HCT116 (cell line): ENCODE results near the gene L3HYPDH. TPM values are rescaled to one million over a fixed set of nuclear protein-coding genes. Genes with fewer than 3 reads are reported as not detected.
A peak's percentile ranks its signal among the peaks of the same experiment; 100 is the strongest.

ENCODE experiments used
- ATAC-seq: fragments of 200-7000 bp; cut with Tn5 transposase; 2 replicates; pipeline ENCODE4 v1.9.1; 2020; ENCODE audit warnings: mild to moderate bottlenecking, moderate library complexity
- BruUV-seq: library from RNA; stranded (reverse); fragments of 400-500 nt; replicated peaks from 2 replicates; lab custom pipeline; 2021; lab: Mats Ljungman, UMichigan
- CTCF ChIA-PET: fragments of 300-600 bp; sonication (Branson Sonifier 250); formaldehyde crosslinking; loops from one replicate; lab custom pipeline; 2021; ENCODE audit warnings: antibody characterized with exemption; lab: Charles Lee
- POLR2A ChIA-PET: fragments of 300-600, 350-600 bp; sonication (Branson Sonifier 250); formaldehyde crosslinking; loops from one replicate; lab custom pipeline; 2021; ENCODE audit warnings: antibody characterized with exemption; lab: Charles Lee
- RAD21 ChIA-PET, 2 experiments: fragments of 300-600 bp; sonication (Branson Sonifier 250); formaldehyde crosslinking; loops; one replicate each; lab custom pipeline; 2023; ENCODE audit warnings: low total read pairs in 2 of 2; ENCODE audit not compliant: uncharacterized antibody in 2 of 2, unreplicated experiment in 2 of 2, low non-redundant PET in 1 of 2; lab: Charles Lee
- DNase-seq: peaks from one replicate; pipeline ENCODE4 v3.0.0-alpha.2; 2010; ENCODE audit warnings: low read depth, low spot score
- H2AFZ ChIP-seq: fragments of 200-600 bp; shearing (Covaris generic), sonication (generic); 2 replicates; pipeline ENCODE4 v1.6.1; 2017; ENCODE audit warnings: low read depth, mixed run types, mixed read lengths, antibody characterized with exemption, low read length; ENCODE audit not compliant: poor library complexity, severe bottlenecking
- H3K27ac ChIP-seq: 2 replicates; pipeline ENCODE4 v1.5.1; 2012; ENCODE audit warnings: low read depth, low read length
- H3K27me3 ChIP-seq: fragments of 200-600 bp; sonication (generic); 2 replicates; pipeline ENCODE4 v1.6.1; 2016; ENCODE audit warnings: mixed run types, low read length, mixed read lengths; ENCODE audit not compliant: insufficient read depth
- H3K36me3 ChIP-seq, 2 experiments: fragments of 200-500 bp in 1 of 2; fragments of 200-600 bp in 1 of 2; sonication (Bioruptor generic) in 1 of 2; sonication (generic) in 1 of 2; 2 replicates each; pipeline versions ENCODE4 v1.5.1 to v1.6.1; 2014 to 2016; ENCODE audit warnings: low read length in 2 of 2, inconsistent platforms in 1 of 2, mixed read lengths in 1 of 2, mixed run types in 1 of 2; ENCODE audit not compliant: insufficient read depth in 2 of 2, control insufficient read depth in 1 of 2
- H3K4me1 ChIP-seq, 2 experiments: fragments of 200-600 bp in 1 of 2; sonication (generic) in 1 of 2; 2 replicates each; pipeline versions ENCODE4 v1.5.1 to v1.6.1; 2012 to 2017; ENCODE audit warnings: low read length in 2 of 2, inconsistent platforms in 1 of 2, mild to moderate bottlenecking in 1 of 2, mixed read lengths in 1 of 2, mixed run types in 1 of 2, moderate library complexity in 1 of 2; ENCODE audit not compliant: insufficient read depth in 2 of 2, control insufficient read depth in 1 of 2
- H3K4me2 ChIP-seq: fragments of 200-600 bp; sonication (generic); 2 replicates; pipeline ENCODE4 v1.6.1; 2017; ENCODE audit warnings: mixed run types, low read length, mixed read lengths
- H3K4me3 ChIP-seq, 2 experiments: fragments of 200-600 bp in 1 of 2; sonication (generic) in 1 of 2; replicated peaks in 1 of 2; 2 replicates each; pipeline ENCODE4 v1.5.1; 2011 to 2016; ENCODE audit warnings: low read length in 2 of 2, control low read depth in 1 of 2, low read depth in 1 of 2, mild to moderate bottlenecking in 1 of 2, mixed read lengths in 1 of 2, mixed run types in 1 of 2
- H3K79me2 ChIP-seq: fragments of 200-600 bp; sonication (generic); 2 replicates; pipeline ENCODE4 v1.6.1; 2017; ENCODE audit warnings: mild to moderate bottlenecking, mixed run types, low read length, moderate library complexity, mixed read lengths; ENCODE audit not compliant: insufficient read depth
- H3K9ac ChIP-seq: fragments of 200-600 bp; sonication (generic); 2 replicates; pipeline ENCODE4 v1.6.1; 2016; ENCODE audit warnings: low read length, mixed read lengths
- H3K9me2 ChIP-seq: fragments of 200-600 bp; sonication (generic), shearing (Covaris generic); 2 replicates; pipeline ENCODE4 v1.6.1; 2017; ENCODE audit warnings: mixed run types, mild to moderate bottlenecking, moderate library complexity; ENCODE audit not compliant: insufficient read depth
- H3K9me3 ChIP-seq, 2 experiments: fragments of 200-500 bp in 1 of 2; fragments of 200-600 bp in 1 of 2; sonication (Bioruptor generic) in 1 of 2; sonication (generic) in 1 of 2; 2 replicates each; pipeline ENCODE4 v1.6.1; 2014 to 2017; ENCODE audit warnings: low read length in 2 of 2, mixed read lengths in 2 of 2, inconsistent platforms in 1 of 2, low read depth in 1 of 2, mild to moderate bottlenecking in 1 of 2, mixed run types in 1 of 2, moderate library complexity in 1 of 2; ENCODE audit not compliant: control insufficient read depth in 1 of 2, insufficient read depth in 1 of 2
- H4K20me1 ChIP-seq: fragments of 200-600 bp; sonication (generic), shearing (Covaris generic); 2 replicates; pipeline ENCODE4 v1.6.1; 2017; ENCODE audit warnings: mixed run types, mild to moderate bottlenecking, moderate library complexity; ENCODE audit not compliant: insufficient read depth
- CBX3 ChIP-seq: IDR thresholded peaks from 2 replicates; pipeline ENCODE4 v1.6.1; 2012; ENCODE audit warnings: low read depth
- ELF1 ChIP-seq: IDR thresholded peaks from 2 replicates; pipeline ENCODE4 v1.6.1; 2012; ENCODE audit warnings: low read depth, borderline replicate concordance
- EZH2 ChIP-seq: fragments of 200-600 bp; sonication (generic); IDR thresholded peaks from 2 replicates; pipeline ENCODE4 v1.6.1; 2017; ENCODE audit warnings: antibody characterized with exemption, mixed run types
- EZH2phosphoT487 ChIP-seq: fragments of 200-600 bp; IDR thresholded peaks from 2 replicates; pipeline ENCODE4 v1.6.1; 2018; ENCODE audit warnings: antibody characterized with exemption, borderline replicate concordance
- POLR2A ChIP-seq: IDR thresholded peaks from 2 replicates; pipeline ENCODE4 v1.7.0; 2011; ENCODE audit warnings: borderline replicate concordance; ENCODE audit not compliant: insufficient read depth, insufficient read length; ENCODE audit errors: extremely low read depth
- POLR2AphosphoS5 ChIP-seq: IDR thresholded peaks from 2 replicates; pipeline ENCODE4 v1.6.1; 2011; ENCODE audit warnings: mild to moderate bottlenecking, low read depth, low read length, moderate library complexity
- SIN3A ChIP-seq: IDR thresholded peaks from 2 replicates; pipeline ENCODE4 v1.6.1; 2012; ENCODE audit warnings: low read depth
- SP1 ChIP-seq: IDR thresholded peaks from 2 replicates; pipeline ENCODE4 v1.6.1; 2012; ENCODE audit warnings: low read depth
- SRF ChIP-seq: IDR thresholded peaks from 2 replicates; pipeline ENCODE4 v1.6.1; 2012; ENCODE audit warnings: low read depth
- TCF7L2 ChIP-seq: IDR thresholded peaks from 2 replicates; pipeline ENCODE4 v1.7.0; 2011; ENCODE audit warnings: borderline replicate concordance, inconsistent platforms; ENCODE audit not compliant: insufficient read depth, insufficient read length; ENCODE audit errors: extremely low read depth
- YY1 ChIP-seq: IDR thresholded peaks from 2 replicates; pipeline ENCODE4 v1.6.1; 2011; ENCODE audit warnings: low read length, low read depth, moderate library complexity, mild to moderate bottlenecking; ENCODE audit not compliant: insufficient replicate concordance; ENCODE audit errors: extremely low read depth
- ZFX ChIP-seq: fragments of 450-650 bp; IDR thresholded peaks from 2 replicates; pipeline ENCODE4 v1.6.1; 2017
- intact Hi-C: fragments of 100-400 bp; cut with micrococcal nuclease; formaldehyde crosslinking; loops from 2 replicates; pipeline ENCODE4 v1.10.0; 2022
- total RNA-seq: library from RNA; stranded (reverse); gene quantifications from one replicate; pipeline ENCODE4 v1.2.1, GENCODE V29; 2021; ENCODE audit not compliant: unreplicated experiment
- TF ChIP-seq, protein P1 (sequence below): IDR thresholded peaks from 2 replicates; pipeline ENCODE4 v1.6.1; 2012
- TF ChIP-seq, protein P2 (sequence below): IDR thresholded peaks from 2 replicates; pipeline ENCODE4 v1.6.1; 2012
- TF ChIP-seq, protein P3 (sequence below), 3 experiments: fragments of 200-600 bp in 1 of 3; sonication (generic) in 1 of 3; IDR thresholded peaks in 2 of 3; conservative IDR thresholded peaks in 1 of 3; 2 replicates each; pipeline ENCODE4 v1.5.1; 2012 to 2017; ENCODE audit warnings: low read depth in 2 of 3, low read length in 2 of 3, antibody characterized with exemption in 1 of 3, borderline replicate concordance in 1 of 3, control low read depth in 1 of 3, mild to moderate bottlenecking in 1 of 3, mixed read lengths in 1 of 3, mixed run types in 1 of 3, moderate library complexity in 1 of 3; ENCODE audit not compliant: insufficient read depth in 1 of 3
- TF ChIP-seq, protein P4 (sequence below): IDR thresholded peaks from 2 replicates; pipeline ENCODE4 v1.6.1; 2012; ENCODE audit warnings: low read depth

The L3HYPDH gene
- total RNA-seq, 1 experiment from 2014 or later, result 19.5 TPM

DNA sequence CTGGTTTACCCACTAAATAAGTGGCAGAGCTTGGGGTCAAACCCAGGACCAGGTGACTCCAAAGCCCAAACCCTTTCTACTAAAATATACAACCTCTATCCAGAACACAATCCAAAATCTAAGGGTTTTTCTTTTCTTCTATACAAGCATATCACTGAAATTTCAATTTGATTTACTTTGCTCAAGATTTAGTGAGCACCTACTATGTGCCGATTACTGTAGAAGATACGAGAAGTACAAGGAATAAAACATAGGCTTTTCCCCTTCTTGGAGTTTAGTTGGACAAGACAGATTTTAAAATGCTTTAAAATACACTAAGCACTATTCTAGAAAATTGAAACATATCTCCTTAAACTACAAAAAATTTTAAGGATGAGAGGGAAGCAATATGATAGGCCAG lies 2.8 kb downstream of the L3HYPDH start:
- Histone ChIP-seq H3K9me3 (no peaks in the 10 kb centered on the region), H3K27me3 (no peaks in the 10 kb centered on the region), H3K4me1 (peaks cover 13 to 33% of the 10 kb centered on the region in 2 experiments), H4K20me1 (no peaks in the 10 kb centered on the region), H2AFZ (no peak overlapping the region), H3K9ac (no peak overlapping the region), H3K9me2 (no peaks in the 10 kb centered on the region), H3K4me2 (peak overlapping the region; percentile 96; the same call in 1 of the 2 replicates), H3K4me3 (no peak overlapping the region), H3K27ac (peak overlapping the region; percentile 87; the same call in 1 of the 2 replicates)
- no peak for DNase-seq
- RAD21 ChIA-PET, result no interaction called here
- no peak for ATAC-seq
- no TSS peak for BruUV-seq
- CTCF ChIA-PET, result no interaction called here
- TF ChIP-seq, protein P1, sequence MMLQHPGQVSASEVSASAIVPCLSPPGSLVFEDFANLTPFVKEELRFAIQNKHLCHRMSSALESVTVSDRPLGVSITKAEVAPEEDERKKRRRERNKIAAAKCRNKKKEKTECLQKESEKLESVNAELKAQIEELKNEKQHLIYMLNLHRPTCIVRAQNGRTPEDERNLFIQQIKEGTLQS, result no peak
- TF ChIP-seq, all 23 proteins: peak for 0
- Histone ChIP-seq H3K79me2 (peaks cover 53% of the 10 kb centered on the region), H3K36me3 (peaks cover 2 to 5% of the 10 kb centered on the region in 2 experiments; a peak in 2 of 4 replicates)
- intact Hi-C loops, result no loop called here
- POLR2A ChIA-PET, result no interaction called here

DNA sequence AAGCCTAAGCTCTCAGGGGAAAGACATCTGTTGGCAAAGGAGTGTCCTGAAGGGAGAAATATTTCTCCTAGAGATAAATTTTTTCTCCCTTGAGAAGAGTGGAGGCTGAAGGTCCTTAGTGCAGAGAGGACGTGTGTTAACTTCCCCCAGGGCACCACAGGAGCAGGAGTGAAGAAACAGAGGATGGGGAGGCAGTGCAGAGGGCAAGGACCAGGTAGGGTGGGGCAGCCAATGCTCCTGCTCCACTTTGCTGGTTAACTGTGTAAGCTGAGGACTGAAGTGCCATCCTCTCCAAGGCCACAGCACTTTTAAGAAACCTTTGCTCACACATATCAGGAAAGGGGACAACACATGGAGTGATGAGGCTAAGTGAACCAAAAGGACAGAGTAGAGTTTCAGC lies 4.0 kb downstream of the L3HYPDH start:
- peaks cover 41% of the 10 kb centered on the region for H3K79me2 ChIP-seq
- H3K9me2 ChIP-seq, result no peaks in the 10 kb centered on the region
- ATAC-seq (no peak), DNase-seq (no peak)
- H3K36me3 ChIP-seq, result peaks cover 6 to 10% of the 10 kb centered on the region in 2 experiments; a peak in 3 of 4 replicates
- ChIA-PET CTCF (no interaction called here), RAD21 (interaction anchor here in 1 of 2 experiments (1.2 kb wide), 1 partner anchor 97 kb away, joined by 3 read pairs; no protein-coding TSS in a partner anchor), POLR2A (no interaction called here)
- no peak overlapping the region for H3K4me3 ChIP-seq
- H4K20me1 ChIP-seq, result no peaks in the 10 kb centered on the region
- no peaks in the 10 kb centered on the region for H3K27me3 ChIP-seq
- H3K4me1 ChIP-seq, result peaks cover 10 to 29% of the 10 kb centered on the region in 2 experiments
- BruUV-seq, result no TSS peak
- H3K9me3 ChIP-seq, result no peaks in the 10 kb centered on the region
- no peak overlapping the region for H3K27ac ChIP-seq
- no peak overlapping the region for H3K4me2 ChIP-seq
- no peak overlapping the region for H2AFZ ChIP-seq
- H3K9ac ChIP-seq, result no peak overlapping the region
- intact Hi-C loops, result no loop called here
- TF ChIP-seq ZFX (no peak), SRF (no peak), EZH2phosphoT487 (no peak), ELF1 (no peak), TCF7L2 (no peak), EZH2 (no peak), POLR2A (no peak), YY1 (no peak), SP1 (no peak), POLR2AphosphoS5 (no peak), CBX3 (no peak), SIN3A (no peak)
- TF ChIP-seq, protein P2, sequence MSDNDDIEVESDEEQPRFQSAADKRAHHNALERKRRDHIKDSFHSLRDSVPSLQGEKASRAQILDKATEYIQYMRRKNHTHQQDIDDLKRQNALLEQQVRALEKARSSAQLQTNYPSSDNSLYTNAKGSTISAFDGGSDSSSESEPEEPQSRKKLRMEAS, result no peak
- TF ChIP-seq, protein P3, sequence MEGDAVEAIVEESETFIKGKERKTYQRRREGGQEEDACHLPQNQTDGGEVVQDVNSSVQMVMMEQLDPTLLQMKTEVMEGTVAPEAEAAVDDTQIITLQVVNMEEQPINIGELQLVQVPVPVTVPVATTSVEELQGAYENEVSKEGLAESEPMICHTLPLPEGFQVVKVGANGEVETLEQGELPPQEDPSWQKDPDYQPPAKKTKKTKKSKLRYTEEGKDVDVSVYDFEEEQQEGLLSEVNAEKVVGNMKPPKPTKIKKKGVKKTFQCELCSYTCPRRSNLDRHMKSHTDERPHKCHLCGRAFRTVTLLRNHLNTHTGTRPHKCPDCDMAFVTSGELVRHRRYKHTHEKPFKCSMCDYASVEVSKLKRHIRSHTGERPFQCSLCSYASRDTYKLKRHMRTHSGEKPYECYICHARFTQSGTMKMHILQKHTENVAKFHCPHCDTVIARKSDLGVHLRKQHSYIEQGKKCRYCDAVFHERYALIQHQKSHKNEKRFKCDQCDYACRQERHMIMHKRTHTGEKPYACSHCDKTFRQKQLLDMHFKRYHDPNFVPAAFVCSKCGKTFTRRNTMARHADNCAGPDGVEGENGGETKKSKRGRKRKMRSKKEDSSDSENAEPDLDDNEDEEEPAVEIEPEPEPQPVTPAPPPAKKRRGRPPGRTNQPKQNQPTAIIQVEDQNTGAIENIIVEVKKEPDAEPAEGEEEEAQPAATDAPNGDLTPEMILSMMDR (IDR thresholded peaks at IDR 0.05 in 2 of 3, conservative IDR thresholded peaks at IDR 0.05 in 1 of 3; ENCODE audit: borderline replicate concordance in 1 of 3, insufficient read depth in 1 of 3, low read depth in 2 of 3, low read length in 2 of 3), result no peak
- TF ChIP-seq, protein P4, sequence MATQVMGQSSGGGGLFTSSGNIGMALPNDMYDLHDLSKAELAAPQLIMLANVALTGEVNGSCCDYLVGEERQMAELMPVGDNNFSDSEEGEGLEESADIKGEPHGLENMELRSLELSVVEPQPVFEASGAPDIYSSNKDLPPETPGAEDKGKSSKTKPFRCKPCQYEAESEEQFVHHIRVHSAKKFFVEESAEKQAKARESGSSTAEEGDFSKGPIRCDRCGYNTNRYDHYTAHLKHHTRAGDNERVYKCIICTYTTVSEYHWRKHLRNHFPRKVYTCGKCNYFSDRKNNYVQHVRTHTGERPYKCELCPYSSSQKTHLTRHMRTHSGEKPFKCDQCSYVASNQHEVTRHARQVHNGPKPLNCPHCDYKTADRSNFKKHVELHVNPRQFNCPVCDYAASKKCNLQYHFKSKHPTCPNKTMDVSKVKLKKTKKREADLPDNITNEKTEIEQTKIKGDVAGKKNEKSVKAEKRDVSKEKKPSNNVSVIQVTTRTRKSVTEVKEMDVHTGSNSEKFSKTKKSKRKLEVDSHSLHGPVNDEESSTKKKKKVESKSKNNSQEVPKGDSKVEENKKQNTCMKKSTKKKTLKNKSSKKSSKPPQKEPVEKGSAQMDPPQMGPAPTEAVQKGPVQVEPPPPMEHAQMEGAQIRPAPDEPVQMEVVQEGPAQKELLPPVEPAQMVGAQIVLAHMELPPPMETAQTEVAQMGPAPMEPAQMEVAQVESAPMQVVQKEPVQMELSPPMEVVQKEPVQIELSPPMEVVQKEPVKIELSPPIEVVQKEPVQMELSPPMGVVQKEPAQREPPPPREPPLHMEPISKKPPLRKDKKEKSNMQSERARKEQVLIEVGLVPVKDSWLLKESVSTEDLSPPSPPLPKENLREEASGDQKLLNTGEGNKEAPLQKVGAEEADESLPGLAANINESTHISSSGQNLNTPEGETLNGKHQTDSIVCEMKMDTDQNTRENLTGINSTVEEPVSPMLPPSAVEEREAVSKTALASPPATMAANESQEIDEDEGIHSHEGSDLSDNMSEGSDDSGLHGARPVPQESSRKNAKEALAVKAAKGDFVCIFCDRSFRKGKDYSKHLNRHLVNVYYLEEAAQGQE, result no peak
